ENCODE results near the gene ZNF280B. TPM values are rescaled to one million over a fixed set of nuclear protein-coding genes. Genes with fewer than 3 reads are reported as not detected.

Gene ZNF280B
- total RNA-seq, 1 experiment from 2014 or later = 5.5 TPM

DNA sequence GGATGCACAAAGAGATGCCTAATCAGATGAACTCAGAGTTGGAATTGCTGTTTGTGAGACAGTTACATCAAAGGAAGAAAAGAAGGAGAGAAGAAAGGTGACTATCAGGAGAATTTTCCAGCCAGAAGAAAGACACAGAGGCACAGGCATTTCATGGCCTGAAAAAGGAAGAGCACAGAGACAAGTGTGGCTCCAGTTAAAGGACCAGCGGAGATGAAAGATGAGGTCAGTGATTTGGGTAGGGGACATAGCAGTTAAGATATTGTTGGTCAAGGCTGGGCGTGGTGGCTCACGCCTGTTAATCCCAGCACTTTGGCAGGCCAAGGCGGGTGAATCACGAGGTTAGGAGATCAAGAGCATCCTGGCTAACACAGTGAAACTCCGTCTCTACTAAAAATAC lies 15.0 kb upstream of the ZNF280B start:
- DNase-seq (ENCODE audit: low read depth, low spot score) (no peak), ATAC-seq (no peak)
- Histone ChIP-seq H3K4me1 (ENCODE audit: control insufficient read depth in 1 of 2, insufficient read depth in 2 of 2, low read length in 2 of 2) (peaks cover 0 to 16% of the 10 kb centered on the region in 2 experiments; a peak in 2 of 4 replicates), H3K9me2 (ENCODE audit: insufficient read depth) (no peaks in the 10 kb centered on the region), H3K79me2 (ENCODE audit: insufficient read depth, low read length) (no peaks in the 10 kb centered on the region), H2AFZ (ENCODE audit: low read depth, low read length, poor library complexity, severe bottlenecking) (no peak overlapping the region), H3K9me3 (ENCODE audit: control insufficient read depth in 1 of 2, insufficient read depth in 1 of 2, low read depth in 1 of 2, low read length in 2 of 2) (no peaks in the 10 kb centered on the region), H3K4me3 (replicated peaks in 1 of 2; ENCODE audit: low read depth in 1 of 2, low read length in 2 of 2) (no peak overlapping the region), H3K27ac (ENCODE audit: low read depth, low read length) (no peak overlapping the region), H3K4me2 (ENCODE audit: low read length) (no peak overlapping the region), H4K20me1 (ENCODE audit: insufficient read depth) (no peaks in the 10 kb centered on the region), H3K9ac (ENCODE audit: low read length) (no peak overlapping the region), H3K36me3 (ENCODE audit: control insufficient read depth in 1 of 2, insufficient read depth in 2 of 2, low read length in 2 of 2) (no peaks in the 10 kb centered on the region), H3K27me3 (ENCODE audit: insufficient read depth, low read length) (no peaks in the 10 kb centered on the region)
- TF ChIP-seq, protein P1, sequence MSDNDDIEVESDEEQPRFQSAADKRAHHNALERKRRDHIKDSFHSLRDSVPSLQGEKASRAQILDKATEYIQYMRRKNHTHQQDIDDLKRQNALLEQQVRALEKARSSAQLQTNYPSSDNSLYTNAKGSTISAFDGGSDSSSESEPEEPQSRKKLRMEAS (IDR thresholded peaks at IDR 0.05) = no peak
- TF ChIP-seq FOSL1 (IDR thresholded peaks at IDR 0.05; ENCODE audit: low read depth) = no peak
- TF ChIP-seq SIN3A (IDR thresholded peaks at IDR 0.05; ENCODE audit: low read depth) = no peak
- no peak for TF ChIP-seq POLR2AphosphoS5 (IDR thresholded peaks at IDR 0.05; ENCODE audit: low read depth, low read length)
- no peak for TF ChIP-seq ZNF274 (IDR thresholded peaks at IDR 0.05; ENCODE audit: low read depth, low read length)
- TF ChIP-seq ELF1 (IDR thresholded peaks at IDR 0.05; ENCODE audit: borderline replicate concordance, low read depth) = no peak
- TF ChIP-seq ZFX (IDR thresholded peaks at IDR 0.05) = no peak
- no peak for TF ChIP-seq SP1 (IDR thresholded peaks at IDR 0.05; ENCODE audit: low read depth)
- TF ChIP-seq, protein P2, sequence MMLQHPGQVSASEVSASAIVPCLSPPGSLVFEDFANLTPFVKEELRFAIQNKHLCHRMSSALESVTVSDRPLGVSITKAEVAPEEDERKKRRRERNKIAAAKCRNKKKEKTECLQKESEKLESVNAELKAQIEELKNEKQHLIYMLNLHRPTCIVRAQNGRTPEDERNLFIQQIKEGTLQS (IDR thresholded peaks at IDR 0.05) = no peak
- no TSS peak for BruUV-seq (replicated peaks)
- RAD21 ChIA-PET (ENCODE audit: low non-redundant PET in 1 of 2, low total read pairs in 2 of 2, uncharacterized antibody in 2 of 2, unreplicated experiment in 2 of 2) = no interaction called here
- CTCF ChIA-PET = no interaction called here
- POLR2A ChIA-PET = no interaction called here
- intact Hi-C loops (cut with micrococcal nuclease) = no loop called here

DNA sequence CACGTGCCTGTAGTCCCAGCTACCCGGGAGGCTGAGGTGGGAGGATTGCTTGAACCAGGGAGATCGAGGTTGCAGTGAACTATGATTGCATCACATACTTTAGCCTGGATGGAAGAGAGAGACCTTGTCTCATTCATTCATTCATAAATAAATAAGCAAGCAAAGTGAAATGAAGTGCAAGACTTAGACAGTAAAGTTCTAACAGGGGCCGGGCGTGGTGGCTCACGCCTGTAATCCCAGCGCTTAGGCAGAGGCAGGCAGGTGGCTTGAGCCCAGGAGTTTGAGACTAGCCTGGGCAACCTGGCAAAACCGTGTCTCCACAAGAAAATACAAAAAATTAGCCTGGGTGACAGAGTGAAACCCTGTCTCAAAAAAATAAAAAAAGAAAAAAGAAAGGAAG lies 13.1 kb upstream of the ZNF280B start:
- no peak overlapping the region for H2AFZ ChIP-seq (ENCODE audit: low read depth, low read length, poor library complexity, severe bottlenecking)
- H3K9ac ChIP-seq (ENCODE audit: low read length) = no peak overlapping the region
- no peaks in the 10 kb centered on the region for H3K36me3 ChIP-seq (ENCODE audit: control insufficient read depth in 1 of 2, insufficient read depth in 2 of 2, low read length in 2 of 2)
- no peak overlapping the region for H3K4me3 ChIP-seq (replicated peaks in 1 of 2; ENCODE audit: low read depth in 1 of 2, low read length in 2 of 2)
- H3K4me2 ChIP-seq (ENCODE audit: low read length) = no peak overlapping the region
- peaks cover 0 to 16% of the 10 kb centered on the region in 2 experiments; a peak in 2 of 4 replicates for H3K4me1 ChIP-seq (ENCODE audit: control insufficient read depth in 1 of 2, insufficient read depth in 2 of 2, low read length in 2 of 2)
- no peaks in the 10 kb centered on the region for H3K79me2 ChIP-seq (ENCODE audit: insufficient read depth, low read length)
- ChIA-PET POLR2A (no interaction called here), RAD21 (ENCODE audit: low non-redundant PET in 1 of 2, low total read pairs in 2 of 2, uncharacterized antibody in 2 of 2, unreplicated experiment in 2 of 2) (no interaction called here), CTCF (interaction anchor here (1.4 kb wide), 1 partner anchor 65 kb away, joined by 6 read pairs; no protein-coding TSS in a partner anchor)
- no peaks in the 10 kb centered on the region for H3K9me3 ChIP-seq (ENCODE audit: control insufficient read depth in 1 of 2, insufficient read depth in 1 of 2, low read depth in 1 of 2, low read length in 2 of 2)
- no peak for ATAC-seq
- H3K27ac ChIP-seq (ENCODE audit: low read depth, low read length) = no peak overlapping the region
- no peak for DNase-seq (ENCODE audit: low read depth, low spot score)
- BruUV-seq (replicated peaks) = no TSS peak
- no peaks in the 10 kb centered on the region for H3K9me2 ChIP-seq (ENCODE audit: insufficient read depth)
- no peaks in the 10 kb centered on the region for H4K20me1 ChIP-seq (ENCODE audit: insufficient read depth)
- H3K27me3 ChIP-seq (ENCODE audit: insufficient read depth, low read length) = no peaks in the 10 kb centered on the region
- intact Hi-C loops (cut with micrococcal nuclease) = no loop called here
- TF ChIP-seq SRF (IDR thresholded peaks at IDR 0.05; ENCODE audit: low read depth) (no peak), EZH2phosphoT487 (IDR thresholded peaks at IDR 0.05; ENCODE audit: borderline replicate concordance) (no peak), SP1 (IDR thresholded peaks at IDR 0.05; ENCODE audit: low read depth) (no peak), CBX3 (IDR thresholded peaks at IDR 0.05; ENCODE audit: low read depth) (no peak), CEBPB (IDR thresholded peaks at IDR 0.05; ENCODE audit: low read depth) (no peak), ZNF274 (IDR thresholded peaks at IDR 0.05; ENCODE audit: low read depth, low read length) (no peak)
- TF ChIP-seq, protein P3, sequence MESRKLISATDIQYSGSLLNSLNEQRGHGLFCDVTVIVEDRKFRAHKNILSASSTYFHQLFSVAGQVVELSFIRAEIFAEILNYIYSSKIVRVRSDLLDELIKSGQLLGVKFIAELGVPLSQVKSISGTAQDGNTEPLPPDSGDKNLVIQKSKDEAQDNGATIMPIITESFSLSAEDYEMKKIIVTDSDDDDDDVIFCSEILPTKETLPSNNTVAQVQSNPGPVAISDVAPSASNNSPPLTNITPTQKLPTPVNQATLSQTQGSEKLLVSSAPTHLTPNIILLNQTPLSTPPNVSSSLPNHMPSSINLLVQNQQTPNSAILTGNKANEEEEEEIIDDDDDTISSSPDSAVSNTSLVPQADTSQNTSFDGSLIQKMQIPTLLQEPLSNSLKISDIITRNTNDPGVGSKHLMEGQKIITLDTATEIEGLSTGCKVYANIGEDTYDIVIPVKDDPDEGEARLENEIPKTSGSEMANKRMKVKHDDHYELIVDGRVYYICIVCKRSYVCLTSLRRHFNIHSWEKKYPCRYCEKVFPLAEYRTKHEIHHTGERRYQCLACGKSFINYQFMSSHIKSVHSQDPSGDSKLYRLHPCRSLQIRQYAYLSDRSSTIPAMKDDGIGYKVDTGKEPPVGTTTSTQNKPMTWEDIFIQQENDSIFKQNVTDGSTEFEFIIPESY (IDR thresholded peaks at IDR 0.05; ENCODE audit: extremely low read depth, insufficient replicate concordance, low read length) = no peak
- TF ChIP-seq, protein P4, sequence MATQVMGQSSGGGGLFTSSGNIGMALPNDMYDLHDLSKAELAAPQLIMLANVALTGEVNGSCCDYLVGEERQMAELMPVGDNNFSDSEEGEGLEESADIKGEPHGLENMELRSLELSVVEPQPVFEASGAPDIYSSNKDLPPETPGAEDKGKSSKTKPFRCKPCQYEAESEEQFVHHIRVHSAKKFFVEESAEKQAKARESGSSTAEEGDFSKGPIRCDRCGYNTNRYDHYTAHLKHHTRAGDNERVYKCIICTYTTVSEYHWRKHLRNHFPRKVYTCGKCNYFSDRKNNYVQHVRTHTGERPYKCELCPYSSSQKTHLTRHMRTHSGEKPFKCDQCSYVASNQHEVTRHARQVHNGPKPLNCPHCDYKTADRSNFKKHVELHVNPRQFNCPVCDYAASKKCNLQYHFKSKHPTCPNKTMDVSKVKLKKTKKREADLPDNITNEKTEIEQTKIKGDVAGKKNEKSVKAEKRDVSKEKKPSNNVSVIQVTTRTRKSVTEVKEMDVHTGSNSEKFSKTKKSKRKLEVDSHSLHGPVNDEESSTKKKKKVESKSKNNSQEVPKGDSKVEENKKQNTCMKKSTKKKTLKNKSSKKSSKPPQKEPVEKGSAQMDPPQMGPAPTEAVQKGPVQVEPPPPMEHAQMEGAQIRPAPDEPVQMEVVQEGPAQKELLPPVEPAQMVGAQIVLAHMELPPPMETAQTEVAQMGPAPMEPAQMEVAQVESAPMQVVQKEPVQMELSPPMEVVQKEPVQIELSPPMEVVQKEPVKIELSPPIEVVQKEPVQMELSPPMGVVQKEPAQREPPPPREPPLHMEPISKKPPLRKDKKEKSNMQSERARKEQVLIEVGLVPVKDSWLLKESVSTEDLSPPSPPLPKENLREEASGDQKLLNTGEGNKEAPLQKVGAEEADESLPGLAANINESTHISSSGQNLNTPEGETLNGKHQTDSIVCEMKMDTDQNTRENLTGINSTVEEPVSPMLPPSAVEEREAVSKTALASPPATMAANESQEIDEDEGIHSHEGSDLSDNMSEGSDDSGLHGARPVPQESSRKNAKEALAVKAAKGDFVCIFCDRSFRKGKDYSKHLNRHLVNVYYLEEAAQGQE (IDR thresholded peaks at IDR 0.05; ENCODE audit: low read depth) = no peak
- TF ChIP-seq, protein P1 (IDR thresholded peaks at IDR 0.05) = no peak
- TF ChIP-seq, protein P2 (IDR thresholded peaks at IDR 0.05) = no peak

Measured in HCT116 (cell line).